Fibroblast of skin of right quadriceps (primary cell): Measurements from ENCODE around the gene NMNAT2.

Source experiments
- DNase-seq: peaks from one replicate; pipeline ENCODE4 v3.0.0-alpha.2; 2013

The NMNAT2 gene

DNA sequence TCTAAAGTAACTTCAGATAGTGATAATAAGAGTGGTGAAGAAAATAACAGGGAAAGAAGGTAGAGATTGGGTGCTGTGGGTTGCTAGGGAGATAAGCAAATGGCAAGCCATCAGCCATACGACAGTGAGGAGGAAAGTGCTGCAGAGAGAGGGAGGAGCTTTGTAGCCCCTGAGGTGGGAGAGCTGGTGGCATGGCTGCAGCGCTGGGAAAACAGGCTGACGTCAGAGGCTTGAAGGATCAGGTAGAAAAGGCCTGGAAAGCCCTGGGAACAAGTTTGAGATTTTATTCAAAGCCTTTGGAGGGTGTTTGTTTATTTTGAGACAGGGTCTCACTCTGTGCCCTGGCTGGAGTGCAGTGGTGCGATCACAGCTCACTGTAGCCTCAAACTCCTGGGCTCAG is 109.5 kb downstream of the NMNAT2 start:
- no peak for DNase-seq

GRCh38 chr1:183306317-183307042 is 111.7 kb downstream of the NMNAT2 start:
- DNase-seq, result no peak

DNA sequence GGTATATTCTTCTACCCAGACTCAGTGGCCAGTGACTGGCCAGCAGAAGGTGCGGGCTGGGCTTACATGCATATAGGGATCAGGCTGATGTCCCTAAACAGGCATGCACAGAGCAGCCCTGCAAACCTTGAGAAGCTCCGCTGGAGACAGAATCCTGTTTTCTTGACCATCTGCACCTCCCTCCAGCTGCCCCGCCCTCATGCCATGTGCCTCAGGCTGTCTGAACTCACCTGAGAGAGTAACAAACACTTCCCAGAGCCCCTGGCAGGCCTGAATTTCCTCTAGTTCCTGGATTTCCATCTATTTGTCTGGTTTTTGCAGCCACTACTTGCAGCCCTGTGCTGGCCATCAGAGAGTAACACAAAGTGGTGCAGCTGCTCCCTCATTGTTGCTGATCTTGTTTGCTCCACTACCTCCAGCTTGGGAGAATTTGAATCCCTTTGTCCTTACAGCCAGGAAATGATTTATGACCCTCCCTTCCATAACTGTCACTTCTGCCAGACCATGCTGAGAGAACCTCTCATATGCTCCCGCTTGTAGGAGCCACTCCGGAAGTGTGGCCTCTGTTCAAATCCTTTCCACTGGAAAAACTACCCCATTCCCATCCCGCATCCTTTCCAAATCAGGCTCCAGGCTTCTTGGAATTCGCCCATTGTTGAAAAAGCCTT is 113.6 kb downstream of the NMNAT2 start:
- DNase-seq, result no peak

- DNase-seq, result peak; percentile 34
Measured at GRCh38 chr1:183303901-183304300, 114.3 kb downstream of the NMNAT2 start.

DNA sequence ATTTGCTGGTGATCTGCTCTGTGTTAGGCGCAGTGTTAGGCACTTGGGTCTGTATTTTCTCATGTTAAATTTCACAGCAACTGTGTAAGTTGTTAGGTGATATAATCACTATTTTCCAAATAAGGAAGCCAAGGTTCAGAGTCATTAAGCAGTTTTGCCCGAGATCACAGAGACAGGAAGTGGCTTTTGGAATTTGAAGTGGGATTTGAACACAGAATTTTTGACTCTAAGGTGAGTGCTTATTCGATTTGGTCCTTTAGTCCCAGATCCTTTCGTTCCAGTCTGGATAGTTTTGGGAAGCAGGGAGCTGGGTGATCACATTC is 114.9 kb downstream of the NMNAT2 start:
- no peak for DNase-seq

DNA sequence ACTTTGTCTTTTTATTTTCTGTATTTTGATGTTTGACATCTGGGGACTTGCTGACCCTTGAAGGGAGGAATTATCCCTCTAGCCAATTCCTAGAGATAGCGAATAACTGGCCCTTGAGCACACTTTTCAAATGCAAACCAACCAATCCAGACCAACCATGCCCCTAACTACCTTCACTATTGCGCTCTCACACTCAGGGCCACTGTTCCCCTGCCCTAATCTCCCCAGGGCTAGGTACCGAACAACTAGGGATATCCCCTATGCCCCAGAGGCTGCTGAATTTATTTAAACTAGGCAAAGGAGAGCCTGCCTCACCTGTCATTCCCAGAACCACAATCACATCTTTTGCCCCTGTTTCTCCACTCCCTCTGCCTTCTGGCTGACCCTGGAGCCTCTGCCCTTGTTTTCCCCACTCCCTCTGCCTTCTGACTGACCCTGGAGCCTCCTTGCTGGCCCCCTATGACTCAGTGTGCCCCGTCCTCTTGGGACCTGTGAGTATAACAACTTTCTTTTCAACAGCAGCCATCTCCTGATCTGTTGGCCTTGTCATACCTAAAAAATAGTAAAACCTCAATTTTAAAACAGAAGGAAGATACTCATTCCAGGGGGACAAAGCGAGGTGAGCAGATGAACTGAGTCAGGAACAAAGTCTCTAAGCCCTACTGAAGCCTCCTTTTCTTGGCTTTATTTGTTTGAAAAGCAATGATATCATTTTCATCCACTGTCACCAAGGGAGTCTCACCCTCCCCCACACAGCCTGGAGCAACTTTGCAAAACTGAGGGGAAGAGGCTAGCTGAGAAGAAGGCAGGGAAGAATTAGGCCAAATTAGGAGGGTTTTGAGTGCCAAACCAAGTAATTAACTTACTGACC is 115.5 kb downstream of the NMNAT2 start:
- DNase-seq, result peak; percentile 27

- DNase-seq, result no peak
Measured at GRCh38 chr1:183301239-183301638, 116.9 kb downstream of the NMNAT2 start.

GRCh38 chr1:183300828-183301227 is 117.4 kb downstream of the NMNAT2 start:
- no peak for DNase-seq

GRCh38 chr1:183300395-183300794 is 117.8 kb downstream of the NMNAT2 start:
- no peak for DNase-seq

- no peak for DNase-seq
Measured at GRCh38 chr1:183296782-183297181, 121.4 kb downstream of the NMNAT2 start.

DNA sequence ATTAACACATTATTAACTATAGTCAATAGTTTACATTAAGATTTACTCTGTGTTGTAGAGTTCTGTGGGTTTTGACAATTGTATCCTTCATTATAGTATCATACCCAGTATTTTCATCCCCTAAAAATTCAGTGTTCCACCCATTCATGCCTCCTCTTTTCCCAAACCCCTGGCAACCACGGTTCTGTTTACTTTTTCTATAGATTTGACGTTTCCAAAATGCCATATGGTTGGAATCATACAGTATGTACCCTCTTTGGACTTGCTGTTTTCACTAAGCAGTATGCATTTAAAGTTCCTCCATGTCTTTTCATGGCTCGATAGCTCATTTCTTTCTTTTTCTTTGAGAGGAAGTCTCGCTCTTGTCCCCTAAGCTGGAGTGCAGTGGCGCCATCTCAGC is 122.7 kb downstream of the NMNAT2 start:
- no peak for DNase-seq

DNA sequence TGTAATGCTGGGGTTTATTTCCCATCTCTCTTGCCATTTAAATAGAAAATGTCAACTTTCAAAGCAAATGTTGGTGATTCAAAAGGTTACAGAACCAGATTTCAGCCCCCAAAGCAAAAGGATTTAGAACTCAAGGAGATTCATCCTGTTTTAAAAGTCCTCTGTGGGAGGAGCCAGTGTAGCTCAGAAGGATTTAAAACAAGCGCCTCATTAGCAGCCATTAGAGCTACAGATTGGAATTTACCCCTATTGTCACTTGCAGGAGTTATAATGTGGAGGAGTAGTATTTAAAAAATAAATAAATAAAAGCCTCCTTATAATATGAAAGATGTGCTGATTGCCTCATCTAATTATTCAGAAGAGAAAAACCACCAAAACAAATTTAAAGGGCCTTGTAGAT is 124.3 kb downstream of the NMNAT2 start:
- no peak for DNase-seq

DNA sequence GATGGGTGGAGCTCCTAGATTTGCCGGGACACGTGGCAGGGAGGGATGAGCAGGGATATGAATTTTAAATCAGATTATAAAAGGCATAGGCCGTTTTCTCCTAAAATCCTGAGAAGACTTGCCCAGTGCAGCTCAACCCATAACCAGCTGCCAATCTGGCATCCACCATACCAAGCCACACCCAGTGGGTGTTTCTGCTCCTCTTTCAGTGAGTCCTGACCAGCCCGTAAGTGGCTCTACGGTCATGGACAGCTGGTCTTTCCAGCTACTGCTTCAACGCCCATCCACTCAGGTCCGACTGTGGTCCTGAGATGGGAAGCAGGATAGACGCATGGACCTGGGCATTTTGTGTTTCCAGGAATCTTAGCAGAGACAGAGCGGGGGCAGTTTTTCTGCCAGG is 124.9 kb downstream of the NMNAT2 start:
- DNase-seq, result no peak

DNA sequence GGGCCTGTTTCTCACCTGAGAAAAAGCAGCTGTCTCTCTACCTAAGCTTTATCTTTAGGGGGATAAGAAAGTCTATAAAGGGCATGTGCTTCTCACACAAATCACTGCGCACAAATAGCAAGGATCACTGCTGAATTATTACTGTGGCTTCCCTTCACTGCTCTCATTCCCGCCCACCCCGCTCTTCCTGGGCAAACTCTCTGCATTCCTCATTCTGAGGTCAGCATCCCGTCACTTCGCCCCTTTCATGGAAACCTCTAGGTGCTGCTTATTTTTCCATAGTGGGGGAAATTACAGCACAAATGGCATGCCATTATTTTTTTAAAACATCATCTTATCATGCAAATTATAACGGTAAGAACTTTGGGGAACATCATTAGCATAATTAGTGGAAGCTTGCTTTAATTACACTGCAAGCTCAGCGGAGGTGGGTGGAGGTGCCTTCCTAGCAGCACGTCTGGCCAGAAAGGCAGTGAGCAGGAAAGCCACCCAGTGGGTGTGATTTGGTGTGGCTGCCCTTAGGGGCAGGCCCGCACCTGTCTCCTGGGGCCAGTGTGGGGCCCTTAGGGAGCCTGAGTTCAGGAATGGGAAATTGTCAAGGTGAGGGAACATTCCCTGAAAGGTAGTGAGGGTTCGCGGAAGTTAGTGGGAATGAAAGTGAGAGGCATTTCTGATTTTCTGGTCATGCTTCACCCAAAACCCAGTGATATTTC is 126.2 kb downstream of the NMNAT2 start:
- DNase-seq, result peak; percentile 77

DNA sequence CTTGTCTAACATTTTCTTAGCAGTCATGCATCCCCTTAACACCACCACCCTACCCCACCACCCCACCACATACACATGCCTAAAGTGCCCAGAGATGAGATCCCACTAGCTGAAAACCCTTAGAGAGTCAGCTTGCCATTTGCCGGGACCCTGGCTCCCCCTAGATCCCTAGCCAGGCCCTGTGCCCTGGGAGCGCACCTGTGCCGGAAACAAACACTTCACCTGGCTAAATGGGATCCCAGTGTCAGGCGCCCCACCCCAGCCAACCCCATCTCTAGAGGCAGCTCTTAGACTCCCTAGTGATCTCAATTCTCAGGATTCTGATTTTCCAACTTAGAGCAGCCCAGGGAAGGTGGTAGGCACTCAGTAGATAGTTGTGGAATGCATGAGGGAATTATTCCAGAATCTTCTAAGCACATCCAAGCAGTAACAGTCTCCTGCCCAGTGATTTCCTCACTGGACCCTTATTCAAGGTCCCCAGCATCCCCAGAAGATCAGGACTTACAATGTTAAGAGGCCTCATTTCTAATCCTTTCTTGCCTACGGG is 126.9 kb downstream of the NMNAT2 start:
- DNase-seq, result no peak

DNA sequence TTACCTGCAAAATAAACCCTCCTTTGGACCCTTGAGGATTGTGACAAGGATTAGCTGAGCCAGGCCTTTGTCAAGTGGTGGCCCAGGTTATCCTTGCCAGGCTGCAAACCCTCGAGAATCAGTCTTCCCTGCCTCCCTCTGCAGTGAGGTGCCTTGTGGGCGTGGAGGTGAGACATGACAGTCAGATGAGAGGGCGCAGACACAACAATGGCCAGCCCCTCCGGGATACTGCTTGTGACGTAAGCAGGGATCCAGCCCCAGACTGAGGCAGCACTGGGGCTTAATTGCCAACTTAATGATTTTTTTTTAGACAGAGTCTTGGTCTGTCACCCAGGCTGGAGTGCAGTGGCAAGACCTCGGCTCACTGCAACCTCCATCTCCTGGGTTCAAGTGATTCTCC is 127.6 kb downstream of the NMNAT2 start:
- DNase-seq, result no peak

GRCh38 chr1:183289051-183289496 is 129.1 kb downstream of the NMNAT2 start:
- DNase-seq, result no peak

- no peak for DNase-seq
Measured at GRCh38 chr1:183288583-183288982, 129.6 kb downstream of the NMNAT2 start.

DNA sequence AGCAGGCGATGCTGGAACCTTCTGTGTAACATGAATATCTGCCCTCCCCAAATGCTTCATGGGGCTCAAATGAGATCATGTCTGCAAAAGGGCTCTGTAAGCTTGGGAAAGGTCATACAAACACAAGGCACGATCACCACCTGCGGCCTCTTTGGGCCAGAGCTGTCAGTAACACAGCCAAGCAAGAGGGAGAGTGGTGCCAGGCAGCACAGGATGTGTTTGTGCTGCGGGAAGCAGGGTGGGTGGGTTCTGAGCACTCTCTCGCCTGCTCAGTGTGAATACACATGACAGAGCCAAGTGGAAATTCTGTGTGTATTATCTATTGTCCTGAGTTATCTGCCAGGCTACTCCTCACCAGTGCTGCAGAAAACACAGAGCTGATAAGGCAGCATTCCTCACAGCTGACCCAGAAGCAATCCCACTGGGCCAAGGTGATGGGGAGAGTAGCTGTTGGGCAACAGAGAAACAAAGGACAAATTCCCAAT is 130.9 kb downstream of the NMNAT2 start:
- no peak for DNase-seq

GRCh38 chr1:183285746-183286145 is 132.4 kb downstream of the NMNAT2 start:
- DNase-seq, result no peak

GRCh38 chr1:183285256-183285655 is 132.9 kb downstream of the NMNAT2 start:
- no peak for DNase-seq

GRCh38 chr1:183284086-183284485 is 134.1 kb downstream of the NMNAT2 start:
- no peak for DNase-seq

DNA sequence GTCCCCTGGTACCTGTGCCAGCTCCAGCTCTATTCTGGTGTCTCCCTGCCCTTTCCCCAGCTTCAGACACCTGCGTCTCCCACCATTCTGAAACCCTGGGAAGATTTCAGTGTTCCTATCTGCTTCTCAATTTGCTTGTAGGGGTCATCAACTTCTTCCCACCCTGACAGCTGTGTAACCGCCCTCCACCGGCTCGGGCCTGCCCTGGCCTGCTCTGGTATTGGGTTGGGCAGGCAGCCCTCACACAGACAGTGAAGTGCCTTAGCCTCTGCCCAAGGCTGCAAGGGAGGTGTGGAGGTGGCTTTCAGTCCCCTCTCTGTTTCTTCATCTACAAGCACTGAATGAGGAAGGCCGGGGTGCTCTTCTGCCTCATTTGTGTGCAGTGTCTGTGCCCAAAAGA is 134.9 kb downstream of the NMNAT2 start:
- DNase-seq, result no peak
